Mesodermal cell (in vitro differentiated cells): ENCODE results near the gene PCID2.

Experiments used
- H3K27ac ChIP-seq: 2 replicates; pipeline ENCODE4 v1.7.0; 2013; ENCODE audit warnings: mild to moderate bottlenecking, low read depth, low read length, moderate library complexity; ENCODE audit not compliant: severe bottlenecking
- H3K36me3 ChIP-seq: 2 replicates; pipeline ENCODE4 v1.7.1; 2013; ENCODE audit warnings: mild to moderate bottlenecking, low read length, moderate library complexity; ENCODE audit not compliant: control insufficient read depth, insufficient read depth
- H3K4me1 ChIP-seq: one replicate; pipeline ENCODE4 v1.7.1; 2013; ENCODE audit warnings: mild to moderate bottlenecking, low read length; ENCODE audit not compliant: insufficient read depth, control insufficient read depth, poor library complexity, severe bottlenecking
- H3K4me3 ChIP-seq: 2 replicates; pipeline ENCODE4 v1.7.0; 2013; ENCODE audit warnings: low read length, control low read depth, mild to moderate bottlenecking; ENCODE audit not compliant: insufficient read depth, poor library complexity, severe bottlenecking; ENCODE audit errors: extremely low read depth
- H3K9me3 ChIP-seq: 2 replicates; pipeline ENCODE4 v1.7.1; 2013; ENCODE audit warnings: mild to moderate bottlenecking, low read length, moderate library complexity; ENCODE audit not compliant: control insufficient read depth
- WGBS, 2 experiments: methylation state at CpG; one replicate each; pipeline ENCODE4 v1.1.5; 2013; ENCODE audit warnings: missing lambda C conversion rate in 2 of 2; ENCODE audit not compliant: insufficient coverage in 2 of 2; 5-methylcytosine and 5-hydroxymethylcytosine counted together

Gene PCID2

GRCh38 chr13:113187263-113187669 lies 21.2 kb downstream of the PCID2 start:
- Histone ChIP-seq H3K27ac (peak overlapping the region; percentile 85), H3K36me3 (peaks cover 80% of the 10 kb centered on the region), H3K9me3 (peaks cover 6% of the 10 kb centered on the region), H3K4me1 (peaks cover 32% of the 10 kb centered on the region), H3K4me3 (no peak overlapping the region)
- WGBS, 2 experiments: 79 to 84% methylated on average over 7 to 8 of the region's 9 CpGs

- 88 to 92% methylated on average over 8 to 9 of the region's 13 CpGs for WGBS, 2 experiments
- Histone ChIP-seq H3K4me3 (no peak overlapping the region), H3K27ac (peak overlapping the region; percentile 29), H3K9me3 (peaks cover 6% of the 10 kb centered on the region), H3K36me3 (peaks cover 79% of the 10 kb centered on the region), H3K4me1 (peaks cover 32% of the 10 kb centered on the region)
Measured at GRCh38 chr13:113186061-113186900, 22.2 kb downstream of the PCID2 start.

- H3K4me3 ChIP-seq: no peak overlapping the region
- peaks cover 6% of the 10 kb centered on the region for H3K9me3 ChIP-seq
- H3K4me1 ChIP-seq: peaks cover 39% of the 10 kb centered on the region
- peaks cover 79% of the 10 kb centered on the region for H3K36me3 ChIP-seq
- no peak overlapping the region for H3K27ac ChIP-seq
- 88 to 92% methylated on average over 16 to 21 of the region's 22 CpGs for WGBS, 2 experiments
Measured at GRCh38 chr13:113184568-113185440, 23.7 kb downstream of the PCID2 start.

- H3K9me3 ChIP-seq: no peaks in the 10 kb centered on the region
- no peak overlapping the region for H3K27ac ChIP-seq
- peaks cover 79% of the 10 kb centered on the region for H3K36me3 ChIP-seq
- 93 to 96% methylated on average over 13 to 14 of the region's 14 CpGs for whole genome bisulfite sequencing, 2 experiments
- H3K4me3 ChIP-seq: no peak overlapping the region
- peaks cover 51% of the 10 kb centered on the region for H3K4me1 ChIP-seq
Measured at GRCh38 chr13:113183450-113184129, 24.9 kb downstream of the PCID2 start.

GRCh38 chr13:113182046-113182445 lies 26.4 kb downstream of the PCID2 start:
- WGBS, 2 experiments: 95 to 97% methylated on average over 4 of the region's 4 CpGs
- Histone ChIP-seq H3K9me3 (no peaks in the 10 kb centered on the region), H3K4me3 (no peak overlapping the region), H3K4me1 (peaks cover 57% of the 10 kb centered on the region), H3K27ac (no peak overlapping the region), H3K36me3 (peaks cover 79% of the 10 kb centered on the region)

- peaks cover 88% of the 10 kb centered on the region for H3K36me3 ChIP-seq
- H3K4me3 ChIP-seq: no peak overlapping the region
Measured at GRCh38 chr13:113179374-113180230, 28.9 kb downstream of the PCID2 start.

GRCh38 chr13:113178896-113179167 lies 29.6 kb downstream of the PCID2 start:
- peaks cover 34% of the 10 kb centered on the region for H3K4me1 ChIP-seq
- H3K27ac ChIP-seq: peak overlapping the region; percentile 94
- 92% methylated on average over 2 of the region's 3 CpGs; no CpG with 5 or more reads in 1 of the 2 experiments for WGBS, 2 experiments
- H3K4me3 ChIP-seq: no peak overlapping the region
- no peaks in the 10 kb centered on the region for H3K9me3 ChIP-seq
- peaks cover 81% of the 10 kb centered on the region for H3K36me3 ChIP-seq

More at GRCh38 chr13:113179374-113180230, 28.9 kb downstream of the PCID2 start:
- Histone ChIP-seq H3K4me1 (peaks cover 36% of the 10 kb centered on the region), H3K27ac (peak overlapping the region; percentile 94), H3K9me3 (no peaks in the 10 kb centered on the region)
- 67 to 70% methylated on average over 22 to 24 of the region's 28 CpGs for WGBS, 2 experiments

- Histone ChIP-seq H3K9me3 (no peaks in the 10 kb centered on the region), H3K27ac (peak overlapping the region; percentile 94), H3K36me3 (peaks cover 76% of the 10 kb centered on the region), H3K4me1 (peaks cover 34% of the 10 kb centered on the region), H3K4me3 (no peak overlapping the region)
- 85 to 90% methylated on average over 12 to 14 of the region's 25 CpGs for WGBS, 2 experiments
Measured at GRCh38 chr13:113178070-113178895, 30.2 kb downstream of the PCID2 start.

GRCh38 chr13:113176822-113177221 lies 31.6 kb downstream of the PCID2 start:
- H3K27ac ChIP-seq: no peak overlapping the region
- H3K4me1 ChIP-seq: peaks cover 34% of the 10 kb centered on the region
- H3K4me3 ChIP-seq: no peak overlapping the region
- H3K9me3 ChIP-seq: no peaks in the 10 kb centered on the region
- H3K36me3 ChIP-seq: peaks cover 76% of the 10 kb centered on the region
- WGBS, 2 experiments: 96 to 100% methylated on average over 5 to 6 of the region's 14 CpGs
